Measurements from ENCODE around the gene BCAP31. TPM values are rescaled to one million over a fixed set of nuclear protein-coding genes. Genes with fewer than 3 reads are reported as not detected.

The BCAP31 gene
- total and polyA plus RNA-seq, 2 donors (not counting 1 experiment from before 2014, with no cell fraction given): 59.5 to 117 TPM

- no peak overlapping the region for H2AFZ ChIP-seq (ENCODE audit: insufficient read depth, low read depth, low read length, poor library complexity, severe bottlenecking)
- no peak overlapping the region for H3K4me2 ChIP-seq (replicated peaks; ENCODE audit: low read depth, low read length, poor library complexity, severe bottlenecking)
- DNase-seq (no peak), ATAC-seq (ENCODE audit: low read depth) (no peak)
- no peaks in the 10 kb centered on the region for H4K20me1 ChIP-seq (ENCODE audit: control insufficient read depth, insufficient read depth, low read length, poor library complexity, severe bottlenecking)
- no peaks in the 10 kb centered on the region for H3K27me3 ChIP-seq (replicated peaks in 1 of 4; ENCODE audit: control extremely low read depth in 1 of 4, control insufficient read depth in 3 of 4, insufficient read depth in 4 of 4, low read length in 3 of 4)
- H3K9ac ChIP-seq (ENCODE audit: low read length): no peak overlapping the region
- WGBS (ENCODE audit: insufficient coverage): 92% methylated on average over 18 of the region's 27 CpGs
- ChIA-PET POLR2A (no interaction called here), CTCF (no interaction called here)
- H3K27ac ChIP-seq (ENCODE audit: low read length in 2 of 2): no peak overlapping the region
- Mint-ChIP-seq H3K27ac (no peak overlapping the region), H3K27me3 (no peaks in the 10 kb centered on the region), H3K9me3 (ENCODE audit: insufficient read depth) (no peaks in the 10 kb centered on the region), H3K4me3 (no peak overlapping the region), H3K4me1 (peaks cover 29% of the 10 kb centered on the region)
- H3K36me3 ChIP-seq (replicated peaks in 1 of 2; ENCODE audit: control extremely low read depth in 1 of 2, control insufficient read depth in 1 of 2, extremely low read depth in 1 of 2, insufficient read depth in 2 of 2, low read length in 1 of 2): peaks cover 0 to 13% of the 10 kb centered on the region in 2 experiments
- intact Hi-C loops (cut with micrococcal nuclease): no loop called here
- H3K9me3 ChIP-seq (ENCODE audit: control extremely low read depth in 1 of 3, control insufficient read depth in 2 of 3, insufficient read depth in 1 of 3, low read length in 2 of 3): no peaks in the 10 kb centered on the region
- H3K4me1 ChIP-seq (ENCODE audit: control insufficient read depth in 2 of 2, insufficient read depth in 2 of 2, low read length in 2 of 2): peaks cover 4 to 41% of the 10 kb centered on the region in 2 donors
- no peak for TF ChIP-seq CTCF (IDR thresholded peaks at IDR 0.05)
- no peak for TF ChIP-seq EZH2 (IDR thresholded peaks at IDR 0.05; ENCODE audit: borderline replicate concordance, insufficient read depth, low read depth, low read length, poor library complexity, severe bottlenecking)
- peaks cover 19% of the 10 kb centered on the region for H3K79me2 ChIP-seq (ENCODE audit: control insufficient read depth, insufficient read depth, low read length)
- no peak overlapping the region for H3K4me3 ChIP-seq (ENCODE audit: control extremely low read depth in 1 of 5, extremely low read depth in 1 of 5, insufficient read depth in 1 of 5, low read depth in 2 of 5, low read length in 4 of 5)
Observed at GRCh38 chrX:153738056-153738605, 13.9 kb upstream of the BCAP31 start.

GRCh38 chrX:153736871-153737441 lies 12.8 kb upstream of the BCAP31 start:
- no peaks in the 10 kb centered on the region for H3K27me3 Mint-ChIP-seq
- Histone ChIP-seq H3K9me3 (ENCODE audit: control extremely low read depth in 1 of 3, control insufficient read depth in 2 of 3, insufficient read depth in 1 of 3, low read length in 2 of 3) (peaks cover 0 to 3% (median 0%) of the 10 kb centered on the region in 3 donors), H2AFZ (ENCODE audit: insufficient read depth, low read depth, low read length, poor library complexity, severe bottlenecking) (no peak overlapping the region), H3K4me3 (ENCODE audit: control extremely low read depth in 1 of 5, extremely low read depth in 1 of 5, insufficient read depth in 1 of 5, low read depth in 2 of 5, low read length in 4 of 5) (no peak overlapping the region), H3K9ac (ENCODE audit: low read length) (no peak overlapping the region), H3K4me1 (ENCODE audit: control insufficient read depth in 2 of 2, insufficient read depth in 2 of 2, low read length in 2 of 2) (peaks cover 3 to 30% of the 10 kb centered on the region in 2 donors), H3K79me2 (ENCODE audit: control insufficient read depth, insufficient read depth, low read length) (peaks cover 19% of the 10 kb centered on the region), H3K4me2 (replicated peaks; ENCODE audit: low read depth, low read length, poor library complexity, severe bottlenecking) (no peak overlapping the region), H3K27me3 (replicated peaks in 1 of 4; ENCODE audit: control extremely low read depth in 1 of 4, control insufficient read depth in 3 of 4, insufficient read depth in 4 of 4, low read length in 3 of 4) (no peaks in the 10 kb centered on the region), H4K20me1 (ENCODE audit: control insufficient read depth, insufficient read depth, low read length, poor library complexity, severe bottlenecking) (no peaks in the 10 kb centered on the region), H3K27ac (ENCODE audit: low read length in 2 of 2) (no peak overlapping the region), H3K36me3 (replicated peaks in 1 of 2; ENCODE audit: control extremely low read depth in 1 of 2, control insufficient read depth in 1 of 2, extremely low read depth in 1 of 2, insufficient read depth in 2 of 2, low read length in 1 of 2) (peaks cover 0 to 20% of the 10 kb centered on the region in 2 experiments)
- ATAC-seq (ENCODE audit: low read depth) (no peak), DNase-seq (no peak)
- no peak overlapping the region for H3K4me3 Mint-ChIP-seq
- intact Hi-C loops (cut with micrococcal nuclease): no loop called here
- 94% methylated on average over 10 of the region's 15 CpGs for WGBS (ENCODE audit: insufficient coverage)
- ChIA-PET POLR2A (no interaction called here), CTCF (interaction anchor here (1.0 to 1.1 kb wide), 2 partner anchors 10 to 25 kb away, joined by 3 read pairs; no protein-coding TSS in a partner anchor)
- no peaks in the 10 kb centered on the region for H3K9me3 Mint-ChIP-seq (ENCODE audit: insufficient read depth)
- no peak overlapping the region for H3K27ac Mint-ChIP-seq
- peaks cover 20% of the 10 kb centered on the region for H3K4me1 Mint-ChIP-seq
- TF ChIP-seq EZH2 (IDR thresholded peaks at IDR 0.05; ENCODE audit: borderline replicate concordance, insufficient read depth, low read depth, low read length, poor library complexity, severe bottlenecking) (no peak), CTCF (IDR thresholded peaks at IDR 0.05) (no peak)
